OCI-LY3 (cell line): Measurements from ENCODE around the gene COQ8B.

Source experiments
- H2AFZ ChIP-seq: fragments of 200-600, 300-600 bp; shearing (Covaris generic); 2 replicates; pipeline ENCODE4 v1.6.0; 2014; ENCODE audit warnings: antibody characterized with exemption, low read depth, low read length
- H3K27ac ChIP-seq: fragments of 200-600, 300-600 bp; sonication (generic); 2 replicates; pipeline ENCODE4 v1.5.1; 2014; ENCODE audit warnings: mild to moderate bottlenecking, low read length, moderate library complexity, mixed read lengths
- H3K27me3 ChIP-seq: fragments of 200-600, 300-600 bp; sonication (generic); 2 replicates; pipeline ENCODE4 v1.6.1; 2014; ENCODE audit warnings: low read depth, low read length, mixed read lengths
- H3K36me3 ChIP-seq: fragments of 200-600, 300-600 bp; sonication (generic); replicated peaks from 2 replicates; pipeline ENCODE3; 2014; ENCODE audit warnings: low read depth, low read length, mixed read lengths
- H3K4me1 ChIP-seq: fragments of 300-600, 200-600 bp; sonication (generic); 2 replicates; pipeline ENCODE4 v1.6.1; 2014; ENCODE audit warnings: low read length, mixed read lengths
- H3K4me2 ChIP-seq: fragments of 200-600, 300-600 bp; sonication (generic); 2 replicates; pipeline ENCODE4 v1.6.1; 2014; ENCODE audit warnings: low read length, mixed read lengths
- H3K4me3 ChIP-seq: fragments of 300-600, 200-600 bp; sonication (generic); 2 replicates; pipeline ENCODE4 v1.5.1; 2014; ENCODE audit warnings: antibody characterized with exemption, mild to moderate bottlenecking, low read length, moderate library complexity
- H3K79me2 ChIP-seq: fragments of 300-600, 200-600 bp; shearing (Covaris generic); 2 replicates; pipeline ENCODE4 v1.6.1; 2014; ENCODE audit warnings: mild to moderate bottlenecking, low read length, mixed read lengths
- H3K9ac ChIP-seq: fragments of 300-600, 200-600 bp; shearing (Covaris generic); 2 replicates; pipeline ENCODE4 v1.6.0; 2014; ENCODE audit warnings: mild to moderate bottlenecking, low read length, moderate library complexity
- H3K9me3 ChIP-seq: fragments of 200-600, 300-600 bp; shearing (Covaris generic); 2 replicates; pipeline ENCODE4 v1.6.1; 2014; ENCODE audit warnings: low read length, mixed read lengths; ENCODE audit not compliant: insufficient read depth
- H4K20me1 ChIP-seq: fragments of 200-600, 300-600 bp; sonication (generic); 2 replicates; pipeline ENCODE4 v1.6.1; 2016; ENCODE audit warnings: low read length, mixed read lengths; ENCODE audit not compliant: insufficient read depth
- CTCF ChIP-seq: fragments of 200-600, 300-600 bp; sonication (generic); IDR thresholded peaks from 2 replicates; pipeline ENCODE4 v1.5.1; 2014; ENCODE audit warnings: antibody characterized with exemption, low read length, low read depth
- EZH2phosphoT487 ChIP-seq: fragments of 200-600 bp; shearing (Covaris generic); IDR thresholded peaks from 2 replicates; pipeline ENCODE4 v1.6.1; 2018; ENCODE audit warnings: antibody characterized with exemption, mixed run types, low read depth

The COQ8B gene

GRCh38 chr19:40642051-40642706, 74.5 kb downstream of the COQ8B start:
- Histone ChIP-seq H3K79me2 (no peaks in the 10 kb centered on the region), H3K9ac (no peak overlapping the region), H3K9me3 (no peaks in the 10 kb centered on the region), H4K20me1 (no peaks in the 10 kb centered on the region), H3K4me1 (no peaks in the 10 kb centered on the region), H2AFZ (no peak overlapping the region), H3K27me3 (peaks cover 6% of the 10 kb centered on the region), H3K4me2 (no peak overlapping the region), H3K4me3 (no peak overlapping the region), H3K27ac (no peak overlapping the region), H3K36me3 (no peaks in the 10 kb centered on the region)
- TF ChIP-seq CTCF = no peak
- no peak for TF ChIP-seq EZH2phosphoT487
